NCI-H2227 (cell line): ENCODE measurements around the gene NT5E.

Source experiments
- DNase-seq: peaks from one replicate; lab custom pipeline; 2025; ENCODE audit not compliant: unreplicated experiment; lab: John Stamatoyannopoulos, UW

NT5E gene

GRCh38 chr6:85421181-85421580, 28.7 kb upstream of the NT5E start:
- DNase-seq = no peak

DNA sequence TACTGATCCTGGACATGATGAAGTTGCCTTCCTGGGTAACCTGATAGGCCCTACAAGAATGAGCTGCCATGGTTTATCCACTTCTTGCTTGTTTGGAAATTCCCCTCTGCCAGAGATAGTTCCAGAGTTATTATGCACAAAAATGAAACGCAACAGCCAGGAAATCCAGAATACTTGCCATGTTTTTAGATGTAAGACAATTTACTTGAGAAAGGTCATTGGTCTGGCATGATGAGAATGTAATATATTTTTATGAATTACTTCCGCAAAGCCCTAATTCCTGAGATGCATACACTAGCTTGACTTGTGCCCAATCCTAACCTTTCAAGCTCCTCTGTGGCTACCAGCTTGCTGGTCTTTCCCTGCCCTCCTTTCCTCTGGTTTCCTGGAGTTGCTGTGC, 27.9 kb upstream of the NT5E start:
- no peak for DNase-seq

DNA sequence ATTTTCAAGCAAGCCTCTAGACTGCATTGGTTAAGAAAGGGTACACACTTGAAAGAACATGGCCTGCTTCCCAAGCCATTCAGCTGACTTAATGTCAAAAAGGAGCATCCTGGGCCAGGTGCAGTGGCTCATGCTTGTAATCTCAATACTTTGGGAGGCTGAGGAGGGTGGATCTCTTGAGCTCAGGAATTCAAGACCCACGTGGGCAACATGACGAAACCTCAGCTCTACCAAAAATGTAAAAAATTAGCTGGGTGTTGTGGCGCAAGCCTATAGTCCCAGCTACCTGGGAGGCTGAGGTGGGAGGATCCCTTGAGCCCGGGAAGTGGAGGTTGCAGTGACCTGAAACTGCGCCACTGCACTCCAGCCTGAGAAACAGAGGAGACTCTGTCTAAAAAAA, 26.9 kb upstream of the NT5E start:
- no peak for DNase-seq

GRCh38 chr6:85424981-85425380, 24.9 kb upstream of the NT5E start:
- no peak for DNase-seq

GRCh38 chr6:85425997-85426396, 23.9 kb upstream of the NT5E start:
- DNase-seq = no peak

DNA sequence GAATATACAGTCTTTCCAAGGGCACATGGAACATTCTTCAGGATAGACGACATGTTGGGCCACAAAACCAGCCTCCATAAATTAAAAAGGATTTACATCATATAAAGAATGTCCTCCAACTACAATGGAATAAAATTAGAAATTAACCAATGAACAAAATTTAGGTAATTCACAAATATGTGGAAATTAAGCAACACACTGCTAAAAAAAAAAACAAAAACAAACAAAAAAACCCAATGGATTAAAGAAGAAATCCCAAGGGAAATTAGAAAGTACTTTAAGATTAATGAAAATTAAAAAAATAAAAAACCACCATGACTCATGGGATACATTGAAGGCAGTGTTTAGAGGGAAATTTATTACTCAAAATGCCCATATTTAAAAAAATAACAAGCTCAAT, 21.4 kb upstream of the NT5E start:
- DNase-seq = no peak

- DNase-seq = no peak
These were observed 20.5 kb upstream of the NT5E start for GRCh38 chr6:85429346-85429745.

- DNase-seq = no peak
These were observed 18.6 kb upstream of the NT5E start for GRCh38 chr6:85431271-85431670.

DNA sequence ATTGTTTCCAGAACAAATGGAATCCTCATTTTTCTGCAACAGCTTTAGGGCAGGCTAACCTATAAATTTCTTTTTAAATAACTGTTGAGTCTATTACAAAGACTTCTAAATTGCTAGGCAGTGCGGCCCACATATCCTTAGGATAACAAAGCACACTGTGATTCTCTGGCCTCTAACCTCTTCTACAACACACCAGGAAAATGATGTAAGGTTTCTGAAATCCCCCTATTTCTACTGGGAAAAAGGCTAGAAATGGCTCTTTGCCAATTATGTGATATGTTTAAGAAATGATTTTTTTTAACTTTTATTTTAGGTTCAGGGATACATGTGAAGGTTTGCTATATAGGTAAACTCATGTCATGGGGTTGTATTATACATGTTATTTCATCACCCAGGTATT, 17.3 kb upstream of the NT5E start:
- no peak for DNase-seq

- DNase-seq = no peak
These were observed 14.0 kb upstream of the NT5E start for GRCh38 chr6:85435851-85436250.

DNA sequence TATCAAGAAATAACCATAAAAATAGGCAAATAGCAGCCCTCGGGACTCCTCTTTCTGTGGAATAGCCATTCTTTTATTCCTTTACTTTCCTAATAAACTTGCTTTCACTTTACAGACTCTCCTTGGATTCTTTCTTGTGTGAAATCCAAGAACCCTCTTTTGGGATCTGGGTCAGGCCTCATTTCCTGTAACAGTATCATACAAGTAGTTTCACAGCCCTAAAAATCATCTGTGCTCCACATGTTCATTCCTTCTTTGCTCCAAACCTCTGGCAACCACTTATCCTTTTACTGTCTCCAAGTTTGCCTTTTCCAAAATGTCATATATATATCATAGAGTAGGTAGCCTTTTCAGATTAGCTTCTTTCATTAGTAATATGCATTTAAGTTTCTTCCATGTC, 13.5 kb upstream of the NT5E start:
- no peak for DNase-seq

DNA sequence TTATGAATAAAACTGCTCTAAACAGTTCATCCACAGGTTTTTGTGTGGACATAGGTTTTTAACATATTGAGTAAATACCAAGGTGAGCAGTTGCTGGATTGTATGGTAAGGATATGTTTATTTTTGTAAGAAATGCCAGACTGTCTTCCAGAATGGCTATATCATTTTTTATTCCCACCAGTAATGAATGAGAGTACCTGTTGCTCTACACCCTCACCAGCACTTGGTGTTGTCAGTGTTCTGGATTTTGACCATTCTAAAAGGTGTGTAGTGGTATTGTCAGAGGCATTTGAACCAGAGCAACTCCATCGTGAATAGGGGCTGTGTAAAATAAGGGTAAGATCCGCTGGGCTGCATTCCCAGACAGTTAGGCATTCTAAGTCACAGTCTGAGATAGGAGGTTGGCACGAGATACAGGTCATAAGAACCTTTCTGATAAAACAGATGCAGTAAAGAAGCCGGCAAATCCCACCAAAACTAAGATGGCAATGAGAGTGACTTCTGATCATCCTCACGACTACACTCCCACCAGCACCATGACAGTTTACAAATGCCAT, 12.9 kb upstream of the NT5E start:
- no peak for DNase-seq

DNA sequence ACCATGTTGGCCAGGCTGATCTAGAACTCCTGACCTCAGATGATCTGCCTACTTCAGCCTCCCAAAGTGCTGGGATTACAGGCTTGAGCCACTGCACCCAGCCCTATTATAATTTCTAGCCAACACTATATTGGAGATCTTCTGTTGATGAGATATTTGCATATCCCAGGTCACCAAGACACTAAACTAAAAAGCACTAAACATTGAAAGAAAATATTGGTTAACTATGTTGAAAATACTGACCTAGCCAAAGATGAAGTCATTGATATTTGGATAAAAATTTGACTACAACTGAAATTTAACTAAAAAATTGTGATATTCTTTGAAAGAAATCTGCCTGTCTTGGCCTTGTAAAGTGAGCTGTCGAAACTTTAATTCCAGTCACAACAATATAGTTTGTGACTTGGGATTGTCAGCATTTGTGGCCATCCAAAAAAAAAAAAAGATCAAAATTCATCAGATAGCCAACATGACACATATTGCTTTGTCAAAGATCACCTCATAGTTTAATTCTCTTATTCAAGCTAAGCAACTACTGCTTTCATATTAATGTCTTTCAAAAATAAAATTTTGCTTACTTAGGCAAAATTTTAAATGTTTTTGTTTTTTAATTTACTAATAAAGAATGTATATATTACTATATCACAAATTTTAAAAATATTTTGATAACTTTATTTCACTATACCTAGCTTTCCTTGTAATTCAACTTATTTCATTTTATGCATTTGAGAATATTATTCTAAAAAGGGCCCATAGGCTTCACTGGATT, 6.3 kb upstream of the NT5E start:
- DNase-seq = no peak

- DNase-seq = no peak
These were observed 480 bp upstream of the NT5E start for GRCh38 chr6:85449388-85449817.

GRCh38 chr6:85451565-85452306, 1.9 kb downstream of the NT5E start:
- no peak for DNase-seq

DNA sequence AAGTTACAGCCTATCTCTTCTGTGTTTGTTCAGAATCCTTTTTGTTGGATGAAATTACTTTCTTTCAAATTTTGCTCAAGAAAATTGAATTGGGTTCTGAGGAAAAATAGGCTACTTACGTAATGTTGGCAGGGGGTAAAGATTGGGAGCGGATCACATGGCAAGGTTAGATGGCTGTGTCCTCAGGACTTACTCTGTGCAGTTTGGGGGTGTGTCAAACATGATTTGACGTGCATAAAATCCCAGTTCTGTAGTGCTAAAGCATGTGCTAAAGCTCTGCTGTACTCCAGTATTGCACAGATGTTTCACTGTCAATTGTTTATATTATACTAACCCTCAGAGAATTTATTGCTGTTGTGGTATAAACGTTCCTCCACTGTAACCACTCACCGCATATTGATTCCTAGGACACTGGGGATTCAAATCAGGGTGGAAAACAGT, 2.6 kb downstream of the NT5E start:
- DNase-seq = no peak

- no peak for DNase-seq
These were observed 3.2 kb downstream of the NT5E start for GRCh38 chr6:85453052-85453451.

- DNase-seq = no peak
These were observed 3.6 kb downstream of the NT5E start for GRCh38 chr6:85453490-85453889.

- DNase-seq = no peak
These were observed 5.7 kb downstream of the NT5E start for GRCh38 chr6:85455471-85456026.

GRCh38 chr6:85456782-85457181, 6.9 kb downstream of the NT5E start:
- DNase-seq = no peak

GRCh38 chr6:85458184-85458583, 8.3 kb downstream of the NT5E start:
- no peak for DNase-seq

DNA sequence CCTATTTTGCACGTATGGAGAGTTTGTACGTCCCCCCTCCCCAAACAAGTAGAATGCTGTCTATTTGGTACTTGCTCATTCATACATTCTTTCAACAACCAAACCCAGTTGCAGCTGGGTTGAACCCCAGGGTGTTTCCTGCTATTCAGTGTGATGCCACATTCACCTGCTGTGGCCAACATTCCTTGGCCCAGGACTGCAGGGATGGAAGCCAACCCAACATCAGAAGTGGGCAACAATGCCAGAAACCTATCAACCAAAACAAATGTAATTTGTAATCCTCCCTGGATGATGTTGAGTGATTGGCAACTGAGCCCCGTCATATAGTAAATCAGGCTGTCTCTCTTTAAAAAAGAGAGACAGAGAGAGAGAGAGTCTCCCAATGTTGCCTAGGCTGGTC, 8.9 kb downstream of the NT5E start:
- DNase-seq = no peak
